Stimulated activated CD4-positive, alpha-beta T cell treated with anti-CD3 and anti-CD28 coated beads, Interleukin-1b, Interleukin-23, amount 100 ng/mL, for 4 hours (primary cell): ENCODE measurements around the gene MAFG.

Experiments used
- DNase-seq, 2 donors: peaks; one replicate each; pipeline ENCODE4 v3.0.0-alpha.2; 2020; ENCODE audit warnings: low read depth in 2 of 2

The MAFG gene

GRCh38 chr17:81868674-81869220, 58.8 kb downstream of the MAFG start:
- no peak for DNase-seq
